ENCODE measurements around the gene FADS2.

The FADS2 gene

DNA sequence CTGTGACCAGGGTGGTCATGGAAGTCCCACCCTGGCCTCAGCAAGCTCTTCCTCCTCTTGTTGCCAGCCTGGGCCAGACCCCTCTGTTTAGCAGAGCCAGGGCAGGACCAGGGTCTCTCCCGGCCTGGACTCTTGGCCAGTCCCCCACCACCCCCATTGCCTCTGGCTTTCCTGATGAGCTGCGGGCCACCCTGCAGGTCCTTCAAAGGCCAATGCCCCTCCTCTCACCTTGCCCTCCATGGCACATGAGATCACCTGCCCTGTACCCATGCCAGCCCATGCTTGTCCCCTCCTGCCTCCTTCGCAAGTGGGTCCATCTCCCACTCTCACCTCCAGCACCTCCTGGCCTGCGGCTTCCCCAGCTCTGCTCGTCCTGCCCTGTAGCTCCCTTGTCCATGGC lies 10.4 kb downstream of the FADS2 start:
- no peak overlapping the region for H3K4me2 ChIP-seq (ENCODE audit: low read length)
- H3K4me3 ChIP-seq (ENCODE audit: low read length), result no peak overlapping the region
- H3K9me3 ChIP-seq (ENCODE audit: insufficient read depth, low read length), result no peaks in the 10 kb centered on the region
- no peaks in the 10 kb centered on the region for H3K27me3 ChIP-seq (ENCODE audit: low read depth, low read length)
- H4K20me1 ChIP-seq (ENCODE audit: insufficient read depth, low read length), result peaks cover 4% of the 10 kb centered on the region; the same call in 1 of the 2 replicates
- no peak overlapping the region for H2AFZ ChIP-seq (ENCODE audit: low read depth, low read length)
- no peak overlapping the region for H3K9ac ChIP-seq (ENCODE audit: low read length)
- H3K79me2 ChIP-seq (ENCODE audit: low read length), result peaks cover 44% of the 10 kb centered on the region
- no peak overlapping the region for H3K27ac ChIP-seq (ENCODE audit: low read length)
- peaks cover 24% of the 10 kb centered on the region for H3K4me1 ChIP-seq (ENCODE audit: low read length)
- peaks cover 77% of the 10 kb centered on the region for H3K36me3 ChIP-seq (replicated peaks; ENCODE audit: low read depth, low read length)
- no peak for TF ChIP-seq EZH2phosphoT487 (IDR thresholded peaks at IDR 0.05; ENCODE audit: low read depth)
- TF ChIP-seq, protein P1, sequence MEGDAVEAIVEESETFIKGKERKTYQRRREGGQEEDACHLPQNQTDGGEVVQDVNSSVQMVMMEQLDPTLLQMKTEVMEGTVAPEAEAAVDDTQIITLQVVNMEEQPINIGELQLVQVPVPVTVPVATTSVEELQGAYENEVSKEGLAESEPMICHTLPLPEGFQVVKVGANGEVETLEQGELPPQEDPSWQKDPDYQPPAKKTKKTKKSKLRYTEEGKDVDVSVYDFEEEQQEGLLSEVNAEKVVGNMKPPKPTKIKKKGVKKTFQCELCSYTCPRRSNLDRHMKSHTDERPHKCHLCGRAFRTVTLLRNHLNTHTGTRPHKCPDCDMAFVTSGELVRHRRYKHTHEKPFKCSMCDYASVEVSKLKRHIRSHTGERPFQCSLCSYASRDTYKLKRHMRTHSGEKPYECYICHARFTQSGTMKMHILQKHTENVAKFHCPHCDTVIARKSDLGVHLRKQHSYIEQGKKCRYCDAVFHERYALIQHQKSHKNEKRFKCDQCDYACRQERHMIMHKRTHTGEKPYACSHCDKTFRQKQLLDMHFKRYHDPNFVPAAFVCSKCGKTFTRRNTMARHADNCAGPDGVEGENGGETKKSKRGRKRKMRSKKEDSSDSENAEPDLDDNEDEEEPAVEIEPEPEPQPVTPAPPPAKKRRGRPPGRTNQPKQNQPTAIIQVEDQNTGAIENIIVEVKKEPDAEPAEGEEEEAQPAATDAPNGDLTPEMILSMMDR (IDR thresholded peaks at IDR 0.05; ENCODE audit: low read depth, low read length), result no peak

DNA sequence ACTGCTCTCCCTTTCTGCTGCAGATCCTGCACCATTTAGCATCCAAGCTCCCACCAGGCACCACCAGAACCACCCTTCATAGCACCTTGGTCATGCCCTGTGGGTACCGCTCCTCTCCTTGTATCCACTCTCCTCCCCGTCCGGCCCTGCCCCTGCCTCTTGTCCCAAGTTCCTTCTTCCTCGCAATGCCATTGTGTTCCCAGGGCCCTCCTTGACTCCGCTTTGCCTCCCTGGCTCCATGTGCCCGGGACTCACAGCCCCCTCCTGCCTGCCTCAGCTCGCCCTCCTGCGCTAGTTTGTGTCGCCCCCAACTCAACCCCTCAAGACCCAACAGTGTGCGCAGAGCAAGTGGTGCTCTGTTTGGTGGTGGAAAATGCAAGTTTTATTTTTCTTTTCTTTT lies 10.8 kb downstream of the FADS2 start:
- Histone ChIP-seq H3K36me3 (replicated peaks; ENCODE audit: low read depth, low read length) (peaks cover 74% of the 10 kb centered on the region), H3K4me3 (ENCODE audit: low read length) (no peak overlapping the region), H3K9ac (ENCODE audit: low read length) (no peak overlapping the region), H3K9me3 (ENCODE audit: insufficient read depth, low read length) (no peaks in the 10 kb centered on the region), H3K27ac (ENCODE audit: low read length) (no peak overlapping the region), H4K20me1 (ENCODE audit: insufficient read depth, low read length) (peaks cover 4% of the 10 kb centered on the region; the same call in 1 of the 2 replicates), H2AFZ (ENCODE audit: low read depth, low read length) (no peak overlapping the region), H3K27me3 (ENCODE audit: low read depth, low read length) (no peaks in the 10 kb centered on the region), H3K79me2 (ENCODE audit: low read length) (peaks cover 40% of the 10 kb centered on the region), H3K4me1 (ENCODE audit: low read length) (peaks cover 20% of the 10 kb centered on the region), H3K4me2 (ENCODE audit: low read length) (no peak overlapping the region)
- TF ChIP-seq, protein P1 (IDR thresholded peaks at IDR 0.05; ENCODE audit: low read depth, low read length), result no peak
- TF ChIP-seq EZH2phosphoT487 (IDR thresholded peaks at IDR 0.05; ENCODE audit: low read depth), result no peak

DNA sequence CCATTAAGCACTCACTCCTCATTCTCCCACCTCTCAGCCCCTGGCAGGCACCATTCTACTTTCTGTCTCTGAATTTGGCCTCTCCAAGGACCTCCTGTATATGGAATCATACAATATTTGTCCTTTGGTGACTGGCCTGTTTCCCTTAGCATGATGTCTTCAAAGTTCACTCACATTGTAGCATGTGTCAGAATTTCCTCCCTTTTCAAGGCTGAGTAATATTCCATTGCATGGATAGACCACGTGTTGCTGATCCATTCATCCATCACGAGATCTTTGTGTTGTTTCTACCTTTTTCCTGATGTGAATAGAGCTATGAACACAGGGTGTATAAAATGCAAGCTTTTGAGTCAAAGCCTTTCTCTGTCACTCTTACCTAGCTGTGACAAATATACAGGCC lies 11.6 kb downstream of the FADS2 start:
- no peak for TF ChIP-seq EZH2phosphoT487 (IDR thresholded peaks at IDR 0.05; ENCODE audit: low read depth)
- TF ChIP-seq, protein P1 (IDR thresholded peaks at IDR 0.05; ENCODE audit: low read depth, low read length), result no peak
- Histone ChIP-seq H3K4me2 (ENCODE audit: low read length) (no peak overlapping the region), H3K4me3 (ENCODE audit: low read length) (no peak overlapping the region), H3K4me1 (ENCODE audit: low read length) (peaks cover 12% of the 10 kb centered on the region), H3K9me3 (ENCODE audit: insufficient read depth, low read length) (no peaks in the 10 kb centered on the region), H3K36me3 (replicated peaks; ENCODE audit: low read depth, low read length) (peaks cover 76% of the 10 kb centered on the region), H3K9ac (ENCODE audit: low read length) (no peak overlapping the region), H3K27me3 (ENCODE audit: low read depth, low read length) (no peaks in the 10 kb centered on the region), H4K20me1 (ENCODE audit: insufficient read depth, low read length) (peaks cover 4% of the 10 kb centered on the region; the same call in 1 of the 2 replicates), H3K79me2 (ENCODE audit: low read length) (peaks cover 34% of the 10 kb centered on the region), H2AFZ (ENCODE audit: low read depth, low read length) (no peak overlapping the region), H3K27ac (ENCODE audit: low read length) (no peak overlapping the region)

DNA sequence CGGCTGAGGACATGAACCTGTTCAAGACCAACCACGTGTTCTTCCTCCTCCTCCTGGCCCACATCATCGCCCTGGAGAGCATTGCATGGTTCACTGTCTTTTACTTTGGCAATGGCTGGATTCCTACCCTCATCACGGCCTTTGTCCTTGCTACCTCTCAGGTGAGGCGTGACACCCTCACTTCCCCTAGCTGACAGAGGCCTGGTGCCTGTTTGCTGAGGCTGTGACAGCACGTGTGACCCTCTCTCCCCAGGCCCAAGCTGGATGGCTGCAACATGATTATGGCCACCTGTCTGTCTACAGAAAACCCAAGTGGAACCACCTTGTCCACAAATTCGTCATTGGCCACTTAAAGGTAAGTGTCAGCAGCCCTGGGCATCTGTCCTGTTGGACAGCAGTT lies 12.3 kb downstream of the FADS2 start:
- Histone ChIP-seq H3K36me3 (replicated peaks; ENCODE audit: low read depth, low read length) (peaks cover 80% of the 10 kb centered on the region), H3K79me2 (ENCODE audit: low read length) (peaks cover 28% of the 10 kb centered on the region), H3K27me3 (ENCODE audit: low read depth, low read length) (no peaks in the 10 kb centered on the region), H3K27ac (ENCODE audit: low read length) (no peak overlapping the region), H4K20me1 (ENCODE audit: insufficient read depth, low read length) (peaks cover 4% of the 10 kb centered on the region; the same call in 1 of the 2 replicates), H2AFZ (ENCODE audit: low read depth, low read length) (no peak overlapping the region), H3K9me3 (ENCODE audit: insufficient read depth, low read length) (no peaks in the 10 kb centered on the region), H3K4me3 (ENCODE audit: low read length) (no peak overlapping the region), H3K4me2 (ENCODE audit: low read length) (no peak overlapping the region), H3K4me1 (ENCODE audit: low read length) (peaks cover 6% of the 10 kb centered on the region), H3K9ac (ENCODE audit: low read length) (no peak overlapping the region)
- TF ChIP-seq EZH2phosphoT487 (IDR thresholded peaks at IDR 0.05; ENCODE audit: low read depth), result no peak
- TF ChIP-seq, protein P1 (IDR thresholded peaks at IDR 0.05; ENCODE audit: low read depth, low read length), result no peak

Data from OCI-LY3 (cell line).